HEK293T (cell line): ENCODE measurements around the gene CLOCK.

ENCODE experiments used
- BHLHE40 ChIP-seq: fragments of 450-650 bp; IDR thresholded peaks from 2 replicates; pipeline ENCODE4 v1.6.1; 2016; ENCODE audit warnings: mild to moderate bottlenecking, moderate library complexity, borderline replicate concordance
- CTBP1 ChIP-seq: fragments of 450-650 bp; IDR thresholded peaks from 2 replicates; pipeline ENCODE4 v1.6.1; 2016; ENCODE audit warnings: borderline replicate concordance
- ELF4 ChIP-seq: fragments of 450-650 bp; IDR thresholded peaks from 2 replicates; pipeline ENCODE4 v1.6.1; 2017; ENCODE audit warnings: antibody characterized with exemption
- FOXA1 ChIP-seq: fragments of 450-650 bp; IDR thresholded peaks from 2 replicates; pipeline ENCODE4 v1.6.1; 2016; ENCODE audit warnings: mild to moderate bottlenecking
- FOXK2 ChIP-seq: fragments of 450-650 bp; IDR thresholded peaks from 2 replicates; pipeline ENCODE4 v1.6.1; 2016; ENCODE audit warnings: mild to moderate bottlenecking
- FOXM1 ChIP-seq: fragments of 450-650 bp; IDR thresholded peaks from 2 replicates; pipeline ENCODE4 v1.6.1; 2017; ENCODE audit warnings: mild to moderate bottlenecking, borderline replicate concordance
- HDGF ChIP-seq: fragments of 450-650 bp; IDR thresholded peaks from 2 replicates; pipeline ENCODE4 v1.6.1; 2017; ENCODE audit warnings: antibody characterized with exemption, borderline replicate concordance
- L3MBTL2 ChIP-seq: fragments of 450-650 bp; conservative IDR thresholded peaks from 2 replicates; pipeline ENCODE4 v1.6.1; 2016; ENCODE audit warnings: mild to moderate bottlenecking
- LEF1 ChIP-seq: fragments of 450-650 bp; IDR thresholded peaks from 2 replicates; pipeline ENCODE4 v1.6.1; 2017; ENCODE audit warnings: mild to moderate bottlenecking, borderline replicate concordance
- SP1 ChIP-seq: fragments of 450-650 bp; IDR thresholded peaks from 2 replicates; pipeline ENCODE4 v1.6.1; 2017
- SUZ12 ChIP-seq: fragments of 450-650 bp; IDR thresholded peaks from 2 replicates; pipeline ENCODE4 v1.6.1; 2016; ENCODE audit warnings: mild to moderate bottlenecking
- TARDBP ChIP-seq: fragments of 450-650 bp; IDR thresholded peaks from 2 replicates; pipeline ENCODE4 v1.6.1; 2016
- ZNF384 ChIP-seq: fragments of 450-650 bp; IDR thresholded peaks from 2 replicates; pipeline ENCODE4 v1.6.1; 2016
- TF ChIP-seq, protein P1 (sequence below): fragments of 450-650 bp; IDR thresholded peaks from 2 replicates; pipeline ENCODE4 v1.6.1; 2016

DNA sequence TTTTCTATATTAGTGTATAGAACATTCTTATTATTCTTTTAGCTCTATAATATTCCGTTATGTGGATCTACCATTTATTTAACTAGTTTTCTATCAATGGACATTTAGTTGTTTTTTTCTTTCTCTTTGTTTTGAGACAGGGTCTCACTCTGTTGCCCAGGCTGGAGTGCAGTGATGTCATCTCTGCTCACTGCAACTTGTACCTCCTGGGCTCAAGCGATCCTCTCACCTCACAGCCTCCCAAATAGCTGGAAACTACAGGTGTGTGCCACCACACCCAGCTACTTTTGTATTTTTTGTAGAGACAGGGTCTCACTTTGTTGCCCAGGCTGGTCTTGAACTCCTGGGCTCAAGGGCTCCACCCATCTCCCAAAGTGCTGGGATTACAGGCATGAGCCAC, 140.2 kb downstream of the CLOCK start:
- TF ChIP-seq SP1: no peak
- TF ChIP-seq FOXA1: no peak
- TF ChIP-seq, protein P1, sequence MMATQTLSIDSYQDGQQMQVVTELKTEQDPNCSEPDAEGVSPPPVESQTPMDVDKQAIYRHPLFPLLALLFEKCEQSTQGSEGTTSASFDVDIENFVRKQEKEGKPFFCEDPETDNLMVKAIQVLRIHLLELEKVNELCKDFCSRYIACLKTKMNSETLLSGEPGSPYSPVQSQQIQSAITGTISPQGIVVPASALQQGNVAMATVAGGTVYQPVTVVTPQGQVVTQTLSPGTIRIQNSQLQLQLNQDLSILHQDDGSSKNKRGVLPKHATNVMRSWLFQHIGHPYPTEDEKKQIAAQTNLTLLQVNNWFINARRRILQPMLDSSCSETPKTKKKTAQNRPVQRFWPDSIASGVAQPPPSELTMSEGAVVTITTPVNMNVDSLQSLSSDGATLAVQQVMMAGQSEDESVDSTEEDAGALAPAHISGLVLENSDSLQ: no peak
- no peak for TF ChIP-seq L3MBTL2
- TF ChIP-seq CTBP1: no peak
- TF ChIP-seq TARDBP: no peak
- TF ChIP-seq FOXK2: no peak
- no peak for TF ChIP-seq SUZ12
- TF ChIP-seq ELF4: no peak
- no peak for TF ChIP-seq FOXM1
- no peak for TF ChIP-seq LEF1
- TF ChIP-seq ZNF384: no peak
- TF ChIP-seq BHLHE40: no peak
- TF ChIP-seq HDGF: no peak
